OCI-LY7 (cell line): ENCODE data around the gene THRB. TPM values are rescaled to one million over a fixed set of nuclear protein-coding genes. Genes with fewer than 3 reads are reported as not detected.

Source experiments
- BruUV-seq: library from RNA; stranded (reverse); fragments of 400-500 nt; replicated peaks from 2 replicates; lab custom pipeline; 2021; lab: Mats Ljungman, UMichigan
- CTCF ChIA-PET: fragments of 300-600 bp; sonication (Branson Sonifier 250); formaldehyde crosslinking; loops from one replicate; lab custom pipeline; 2022; ENCODE audit warnings: antibody characterized with exemption; ENCODE audit not compliant: unreplicated experiment; lab: Charles Lee
- POLR2A ChIA-PET: fragments of 300-600 bp; sonication (Branson Sonifier 250); formaldehyde crosslinking; loops from one replicate; lab custom pipeline; 2022; ENCODE audit warnings: antibody characterized with exemption; lab: Charles Lee
- DNase-seq: peaks from one replicate; pipeline ENCODE4 v3.0.0-alpha.2; 2015; ENCODE audit warnings: low spot score
- H2AFZ ChIP-seq: fragments of 200-600 bp; sonication (generic), shearing (Covaris generic); 2 replicates; pipeline ENCODE4 v1.6.1; 2014; ENCODE audit warnings: mild to moderate bottlenecking, antibody characterized with exemption, low read length, moderate library complexity
- H3K27ac ChIP-seq: fragments of 200-600 bp; sonication (generic); 2 replicates; pipeline ENCODE4 v1.5.1; 2014; ENCODE audit warnings: mixed run types, low read depth, mild to moderate bottlenecking, moderate library complexity, low read length, inconsistent platforms; ENCODE audit not compliant: poor library complexity, severe bottlenecking
- H3K36me3 ChIP-seq: fragments of 200-600 bp; sonication (generic); 2 replicates; pipeline ENCODE4 v1.6.1; 2014; ENCODE audit warnings: mild to moderate bottlenecking, antibody characterized with exemption, low read length, moderate library complexity, mixed read lengths; ENCODE audit not compliant: insufficient read depth
- H3K4me1 ChIP-seq: fragments of 200-600 bp; sonication (generic); 2 replicates; pipeline ENCODE4 v1.5.1; 2014; ENCODE audit warnings: mild to moderate bottlenecking, low read length; ENCODE audit not compliant: insufficient read depth, poor library complexity, severe bottlenecking
- H3K4me2 ChIP-seq: fragments of 200-600 bp; sonication (generic); 2 replicates; pipeline ENCODE4 v1.6.1; 2014; ENCODE audit warnings: mild to moderate bottlenecking, low read length
- H3K4me3 ChIP-seq: fragments of 200-600 bp; sonication (generic); 2 replicates; pipeline ENCODE4 v1.5.1; 2014; ENCODE audit warnings: mild to moderate bottlenecking, low read depth, low read length; ENCODE audit not compliant: poor library complexity, severe bottlenecking
- H3K79me2 ChIP-seq: fragments of 200-600 bp; sonication (generic); 2 replicates; pipeline ENCODE4 v1.6.1; 2016; ENCODE audit warnings: low read depth, mild to moderate bottlenecking, low read length, moderate library complexity, mixed read lengths; ENCODE audit not compliant: insufficient read depth
- H3K9me2 ChIP-seq: fragments of 200-600 bp; sonication (generic); 2 replicates; pipeline ENCODE4 v1.6.1; 2016; ENCODE audit warnings: mild to moderate bottlenecking, low read length, mixed read lengths; ENCODE audit not compliant: insufficient read depth
- H3K9me3 ChIP-seq: fragments of 200-600 bp; sonication (generic); 2 replicates; pipeline ENCODE4 v1.6.1; 2014; ENCODE audit warnings: mild to moderate bottlenecking, mixed run types, low read length, mixed read lengths
- H4K20me1 ChIP-seq: fragments of 200-600 bp; sonication (generic); 2 replicates; pipeline ENCODE4 v1.6.1; 2014; ENCODE audit warnings: mild to moderate bottlenecking, antibody characterized with exemption, low read length, moderate library complexity, mixed read lengths; ENCODE audit not compliant: insufficient read depth
- CTCF ChIP-seq: fragments of 200-600 bp; sonication (generic); conservative IDR thresholded peaks from 2 replicates; pipeline ENCODE4 v1.5.1; 2014; ENCODE audit warnings: mild to moderate bottlenecking, antibody characterized with exemption, low read length, moderate library complexity, mixed read lengths
- EZH2phosphoT487 ChIP-seq: fragments of 200-600 bp; sonication (generic); IDR thresholded peaks from 2 replicates; pipeline ENCODE4 v1.6.1; 2018; ENCODE audit warnings: low read depth, borderline replicate concordance, mild to moderate bottlenecking, mixed run types, antibody characterized with exemption, low read length, moderate library complexity, mixed read lengths
- intact Hi-C: fragments of 100-400 bp; cut with micrococcal nuclease; formaldehyde crosslinking; loops from one replicate; pipeline ENCODE4 v1.10.0; 2022; ENCODE audit not compliant: unreplicated experiment
- total RNA-seq, 2 experiments: library from RNA; depleted of rRNA in 1 of 2; stranded (reverse); fragments of >200 nt in 1 of 2; shearing (Covaris generic) in 1 of 2; gene quantifications; 2 replicates each; pipeline ENCODE4 v1.2.3, GENCODE V29; 2014 to 2022

THRB gene
- total RNA-seq, 2 experiments from 2014 or later = not detected

- DNase-seq = no peak
- Histone ChIP-seq H3K4me3 (no peak overlapping the region), H3K36me3 (no peaks in the 10 kb centered on the region), H3K79me2 (no peaks in the 10 kb centered on the region), H3K27ac (no peak overlapping the region), H3K9me2 (no peaks in the 10 kb centered on the region), H3K4me2 (no peak overlapping the region), H3K4me1 (no peaks in the 10 kb centered on the region), H3K9me3 (no peaks in the 10 kb centered on the region), H4K20me1 (no peaks in the 10 kb centered on the region), H2AFZ (no peak overlapping the region)
- BruUV-seq = no TSS peak
- TF ChIP-seq EZH2phosphoT487 = no peak
- TF ChIP-seq CTCF = no peak
- intact Hi-C loops = no loop called here
- CTCF ChIA-PET = no interaction called here
- POLR2A ChIA-PET = no interaction called here
These were observed 9.0 kb upstream of the THRB start for GRCh38 chr3:24503616-24504113.

GRCh38 chr3:24502690-24503089 is 8.0 kb upstream of the THRB start:
- Histone ChIP-seq H4K20me1 (no peaks in the 10 kb centered on the region), H3K9me3 (no peaks in the 10 kb centered on the region), H3K9me2 (no peaks in the 10 kb centered on the region), H2AFZ (no peak overlapping the region), H3K4me3 (no peak overlapping the region), H3K36me3 (no peaks in the 10 kb centered on the region), H3K4me1 (no peaks in the 10 kb centered on the region), H3K79me2 (no peaks in the 10 kb centered on the region), H3K27ac (no peak overlapping the region), H3K4me2 (no peak overlapping the region)
- ChIA-PET CTCF (no interaction called here), POLR2A (no interaction called here)
- no TSS peak for BruUV-seq
- no peak for DNase-seq
- no peak for TF ChIP-seq EZH2phosphoT487
- TF ChIP-seq CTCF = no peak
- intact Hi-C loops = no loop called here

DNA sequence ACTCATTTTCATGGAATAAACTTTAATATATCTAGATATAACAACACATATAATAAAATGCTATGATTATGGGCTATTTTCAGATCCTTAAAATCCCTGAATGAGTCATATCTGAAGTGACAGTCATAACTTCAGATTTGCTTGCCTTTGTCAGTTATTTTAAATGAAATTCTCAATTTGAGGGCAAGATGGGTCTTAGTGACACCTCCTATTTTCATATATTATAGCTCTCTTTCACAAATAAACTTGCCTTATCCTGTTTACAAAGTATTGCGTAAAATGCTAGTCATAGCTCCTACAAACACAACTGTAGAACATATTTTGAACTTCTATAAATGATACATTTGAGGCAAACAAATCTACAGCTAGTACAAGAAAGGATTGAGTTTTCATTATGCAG is 6.2 kb upstream of the THRB start:
- no peak overlapping the region for H3K4me3 ChIP-seq
- H4K20me1 ChIP-seq = no peaks in the 10 kb centered on the region
- no peak overlapping the region for H3K4me2 ChIP-seq
- POLR2A ChIA-PET = no interaction called here
- H3K79me2 ChIP-seq = no peaks in the 10 kb centered on the region
- intact Hi-C loops = no loop called here
- H3K27ac ChIP-seq = no peak overlapping the region
- CTCF ChIA-PET = no interaction called here
- TF ChIP-seq EZH2phosphoT487 (no peak), CTCF (no peak)
- H3K9me2 ChIP-seq = no peaks in the 10 kb centered on the region
- no peaks in the 10 kb centered on the region for H3K36me3 ChIP-seq
- H3K9me3 ChIP-seq = no peaks in the 10 kb centered on the region
- DNase-seq = no peak
- H2AFZ ChIP-seq = no peak overlapping the region
- BruUV-seq = no TSS peak
- H3K4me1 ChIP-seq = no peaks in the 10 kb centered on the region
